HG03521 (cell line): ENCODE measurements around the gene CSRP1.

ENCODE experiments used
- ATAC-seq: cut with Tn5 transposase; IDR thresholded peaks from one replicate; pipeline ENCODE4 v1.9.1; 2021; ENCODE audit warnings: mild to moderate bottlenecking, moderate library complexity; ENCODE audit not compliant: unreplicated experiment

CSRP1 gene

DNA sequence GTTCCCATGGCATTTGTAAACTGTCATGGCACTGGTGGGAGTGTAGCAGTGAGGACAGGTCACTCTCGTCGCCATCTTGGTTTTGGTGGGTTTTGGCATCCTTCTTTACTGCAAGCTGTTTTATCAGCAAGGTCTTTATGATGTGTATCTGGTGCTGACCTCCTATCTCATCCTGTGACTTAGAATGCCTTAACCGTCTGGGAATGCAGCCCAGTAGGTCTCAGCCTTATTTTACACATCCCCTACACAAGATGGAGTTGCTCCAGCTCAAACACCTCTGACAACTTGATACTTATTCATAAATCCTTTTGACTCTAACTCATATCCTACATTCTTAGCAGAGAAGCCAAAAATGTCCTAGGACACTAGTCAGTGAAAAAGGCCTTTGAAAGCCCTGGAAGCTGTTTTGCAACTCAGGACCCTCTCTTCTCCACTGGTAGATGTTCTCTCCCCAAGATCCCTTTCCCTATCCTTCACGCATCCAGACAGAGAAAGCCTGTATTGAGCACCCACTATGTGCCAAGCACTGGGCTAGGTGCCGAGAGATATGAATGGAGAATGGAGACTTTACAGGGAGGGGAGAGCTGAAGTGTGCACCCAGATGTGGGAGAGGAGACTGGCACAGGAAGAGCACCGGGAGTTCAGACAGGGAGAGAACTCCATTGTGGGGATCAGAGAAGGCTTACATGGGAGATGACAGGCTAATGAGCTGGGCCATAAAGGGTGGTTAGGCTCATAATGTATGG, 6.7 kb upstream of the CSRP1 start:
- no peak for ATAC-seq

DNA sequence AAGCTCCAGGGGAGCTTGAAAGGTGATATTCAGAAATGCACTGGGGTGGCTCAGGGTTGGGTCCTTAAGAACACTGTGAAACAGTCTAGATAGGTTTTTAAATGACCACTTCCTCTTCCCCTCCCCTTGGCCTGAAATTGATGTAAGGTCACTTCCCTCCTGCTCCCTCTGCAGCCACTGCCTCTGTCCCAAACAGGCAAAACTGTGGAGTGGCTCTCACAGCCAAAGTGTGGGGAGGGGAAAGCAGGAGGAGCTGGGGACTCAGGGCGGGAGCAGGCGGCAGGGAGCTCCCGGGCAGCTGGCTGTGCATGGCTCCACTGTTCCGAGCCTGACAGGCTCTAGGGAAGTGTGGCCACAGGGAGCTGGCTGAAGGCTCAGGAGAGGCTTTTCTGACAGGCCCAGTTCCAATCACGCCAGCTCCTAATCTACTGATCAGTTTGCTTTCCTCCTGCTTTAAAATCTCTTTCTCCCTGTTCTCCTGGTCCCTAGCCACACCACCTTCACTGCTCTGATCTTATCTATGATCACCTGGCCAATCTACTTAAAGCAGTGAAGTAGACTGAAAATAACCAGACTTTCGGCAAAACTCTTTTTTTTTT, 5.1 kb upstream of the CSRP1 start:
- no peak for ATAC-seq

DNA sequence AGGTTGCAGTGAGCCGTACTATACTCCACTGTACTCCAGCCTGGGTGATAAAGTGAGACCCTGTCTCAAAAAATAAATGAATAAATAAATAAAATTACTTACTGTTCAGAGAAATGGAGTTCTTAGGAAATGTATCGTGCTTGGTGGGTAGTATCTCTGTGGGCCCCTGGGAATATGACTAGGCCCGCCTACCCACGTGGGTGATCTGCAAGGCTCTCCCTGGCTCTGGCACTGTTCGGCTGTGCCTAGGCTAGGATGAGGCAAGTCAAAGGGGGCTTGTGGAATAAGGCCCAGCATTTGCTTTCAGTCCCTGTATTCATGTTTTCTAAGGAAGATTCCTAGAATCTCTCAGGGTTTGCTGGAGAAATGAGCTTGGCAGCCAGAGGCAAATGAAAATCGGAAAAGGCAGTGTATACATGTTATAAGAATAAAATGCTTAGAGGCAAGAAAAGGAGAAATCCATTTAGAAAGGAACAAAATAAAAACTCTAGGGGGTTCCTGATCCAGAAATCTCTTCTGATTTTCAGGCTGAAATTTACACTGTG, 4.5 kb upstream of the CSRP1 start:
- ATAC-seq = no peak

DNA sequence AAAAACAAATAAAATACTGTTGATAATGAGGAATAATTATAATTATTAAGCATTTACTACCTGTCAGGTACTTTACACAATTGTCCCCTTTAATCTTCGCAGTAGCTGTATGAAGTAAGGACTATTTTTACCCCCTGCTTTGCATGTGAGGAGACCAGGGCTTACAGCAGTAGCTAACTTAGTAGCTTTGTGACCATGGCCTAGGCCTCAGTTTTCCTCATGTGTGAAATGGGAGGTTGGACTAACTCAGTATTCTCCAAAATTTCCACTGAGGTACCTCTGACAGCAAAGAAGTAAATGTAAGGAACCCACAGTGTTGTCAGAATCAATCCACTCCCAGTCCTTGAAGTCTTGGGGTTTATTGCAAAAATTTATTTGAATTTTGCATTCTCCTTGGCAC, 3.8 kb upstream of the CSRP1 start:
- no peak for ATAC-seq

DNA sequence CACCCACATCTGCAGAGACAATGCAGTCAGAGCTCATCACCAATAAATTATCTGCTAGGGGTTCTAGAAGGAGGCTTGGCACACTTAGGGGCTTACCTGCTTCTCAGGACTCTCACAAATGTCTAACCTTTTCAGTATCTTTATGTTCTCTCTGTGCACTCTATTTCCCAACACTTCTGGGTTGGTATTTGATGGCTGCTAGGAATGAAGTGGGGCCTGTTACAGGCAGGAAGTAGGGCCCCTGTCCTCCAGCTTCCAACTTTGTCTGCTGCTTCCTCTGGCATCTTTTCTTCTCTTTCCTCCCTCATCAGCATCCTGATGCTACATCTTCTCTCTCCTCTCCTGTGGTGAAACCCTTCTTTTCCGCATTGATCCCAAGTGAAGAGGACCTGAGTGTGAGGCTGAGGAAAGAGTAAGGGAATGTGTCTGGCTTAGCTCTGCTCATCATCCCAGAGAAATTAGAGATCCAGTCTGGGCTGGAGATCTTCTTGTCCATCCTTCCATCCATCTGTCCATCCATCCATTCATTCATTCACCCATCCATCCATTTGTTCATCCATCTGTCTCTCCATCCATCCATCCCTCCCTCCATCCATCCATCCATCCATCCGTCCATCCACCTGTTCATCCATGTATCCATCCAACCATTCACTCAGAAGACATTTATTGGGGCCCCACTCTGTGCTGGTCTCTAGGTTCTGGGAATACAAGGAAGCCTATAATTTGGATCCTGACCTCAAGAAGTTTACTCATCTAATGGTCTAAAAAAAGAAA, 2.9 kb upstream of the CSRP1 start:
- no peak for ATAC-seq

DNA sequence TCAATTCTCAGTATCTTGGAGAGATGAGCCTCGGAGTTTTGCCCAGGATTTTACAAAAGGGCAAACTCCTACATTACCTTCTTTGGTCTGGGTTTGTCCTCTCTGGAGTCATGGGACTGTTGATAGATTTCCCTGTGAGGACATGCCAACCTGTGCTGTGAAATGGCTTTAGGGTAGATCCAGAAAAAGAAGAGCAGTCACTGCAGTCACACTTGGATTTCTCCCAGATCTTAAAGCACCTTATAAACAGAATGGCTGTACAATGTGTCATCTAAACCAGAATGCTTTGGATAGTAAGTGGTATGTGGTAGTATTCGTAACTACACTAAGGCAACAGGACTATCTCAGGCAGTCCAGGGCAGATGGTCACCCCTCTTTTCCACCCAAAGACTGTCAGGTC, 1.9 kb upstream of the CSRP1 start:
- ATAC-seq = no peak

DNA sequence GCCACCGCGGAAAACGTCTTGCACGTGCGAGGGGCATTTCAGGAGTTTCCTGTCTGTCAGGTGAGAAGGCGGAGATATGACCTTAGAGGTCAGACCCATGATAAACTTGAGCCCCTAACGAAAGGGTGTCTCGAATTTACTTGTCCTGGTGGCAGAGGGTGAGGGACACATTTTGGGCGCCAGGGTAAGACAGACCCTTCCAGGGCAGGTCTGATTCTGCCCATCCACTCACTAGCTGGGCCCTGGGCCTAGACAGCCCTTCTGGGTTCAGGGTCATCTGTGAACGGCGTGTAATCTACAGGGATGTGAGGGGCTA, 395 bp upstream of the CSRP1 start:
- ATAC-seq = peak; percentile 4

DNA sequence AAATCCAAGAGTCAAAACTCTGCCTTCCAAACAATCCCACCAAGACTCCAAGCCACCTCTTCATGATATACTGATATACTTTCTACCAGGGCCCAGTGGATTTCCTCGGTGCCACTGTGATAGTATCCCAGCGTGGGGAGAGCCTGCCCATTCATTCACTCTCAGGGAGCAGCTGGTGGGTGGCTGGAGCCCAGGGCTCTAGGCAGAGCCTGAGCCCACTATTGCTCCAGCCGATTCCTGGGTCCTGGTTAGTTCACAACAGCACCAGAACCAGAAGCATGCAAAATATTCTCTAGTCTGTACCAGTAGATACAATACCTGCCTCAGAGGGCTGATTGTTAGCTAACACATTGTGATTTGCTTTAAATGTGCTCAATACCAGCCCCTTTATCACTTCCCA, 831 bp downstream of the CSRP1 start:
- ATAC-seq = no peak

DNA sequence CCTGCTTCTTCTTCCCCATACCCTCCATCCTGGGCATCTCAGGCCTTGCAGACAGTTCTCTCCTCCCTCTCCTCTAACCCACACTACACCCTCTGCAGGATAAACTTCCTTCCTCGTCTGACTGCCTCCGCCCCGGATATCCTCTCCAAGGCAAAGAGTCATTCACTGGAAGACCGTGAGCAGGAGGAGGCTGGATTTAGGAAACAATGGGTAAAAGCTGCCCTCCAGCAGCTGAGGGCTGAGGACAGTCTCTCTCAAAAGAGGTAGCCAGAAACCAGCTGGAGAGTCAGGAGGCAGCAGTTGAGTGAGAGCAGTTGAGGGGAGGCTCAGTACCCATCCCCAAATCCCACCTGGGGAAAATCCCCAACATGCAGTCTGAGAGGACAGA, 1.4 kb downstream of the CSRP1 start:
- ATAC-seq = no peak

DNA sequence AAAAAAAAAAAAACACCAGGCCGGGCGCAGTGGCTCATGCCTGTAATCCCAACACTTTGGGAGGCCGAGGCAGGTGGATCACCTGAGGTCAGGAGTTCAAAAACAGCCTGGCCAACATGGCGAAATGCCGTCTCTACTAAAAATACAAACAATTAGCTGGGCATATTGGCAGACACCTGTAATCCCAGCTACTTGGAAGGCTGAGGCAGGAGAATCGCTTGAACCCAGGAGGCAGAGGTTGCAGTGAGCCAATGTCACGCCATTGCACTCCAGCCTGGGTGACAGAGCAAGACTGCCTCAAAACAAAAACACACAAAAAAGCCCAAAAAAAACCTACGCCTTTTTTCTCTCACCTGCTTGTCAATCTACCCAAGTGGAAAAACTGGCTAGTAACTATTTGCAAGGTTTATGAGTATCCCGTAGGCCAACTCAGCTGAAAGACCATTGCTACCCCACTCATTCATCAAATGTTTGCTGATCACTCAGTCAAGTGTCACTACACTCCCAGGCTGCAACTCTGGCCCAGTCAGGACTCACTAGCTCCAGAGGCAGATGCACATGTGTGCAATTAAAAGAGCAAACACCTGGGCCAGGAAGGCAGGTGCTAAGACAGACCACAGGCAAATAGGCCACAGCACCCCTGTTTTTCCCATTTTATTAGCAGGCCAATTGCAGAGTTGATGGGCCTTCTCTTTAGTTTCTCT, 2.0 kb downstream of the CSRP1 start:
- no peak for ATAC-seq

DNA sequence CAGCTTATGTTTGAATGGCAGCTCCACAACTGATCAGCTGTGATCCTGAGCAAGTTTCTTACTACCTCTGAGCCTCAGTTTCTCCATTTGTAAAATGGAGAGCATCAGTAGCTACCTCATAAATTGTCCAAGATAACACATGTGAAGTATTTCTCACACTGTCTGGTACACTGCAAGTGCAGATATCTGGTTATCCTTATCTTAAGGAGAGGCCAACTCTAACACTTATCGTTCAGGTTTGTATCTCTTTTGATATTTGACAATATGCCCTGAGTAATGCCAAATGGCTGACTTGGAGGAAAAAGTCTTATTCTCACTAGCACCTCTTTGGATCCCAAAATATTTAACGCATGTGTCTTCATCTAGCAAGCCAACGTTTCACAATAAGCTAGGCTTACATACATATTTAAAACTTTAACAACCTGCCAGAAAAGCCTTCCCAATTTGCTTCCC, 2.7 kb downstream of the CSRP1 start:
- no peak for ATAC-seq

DNA sequence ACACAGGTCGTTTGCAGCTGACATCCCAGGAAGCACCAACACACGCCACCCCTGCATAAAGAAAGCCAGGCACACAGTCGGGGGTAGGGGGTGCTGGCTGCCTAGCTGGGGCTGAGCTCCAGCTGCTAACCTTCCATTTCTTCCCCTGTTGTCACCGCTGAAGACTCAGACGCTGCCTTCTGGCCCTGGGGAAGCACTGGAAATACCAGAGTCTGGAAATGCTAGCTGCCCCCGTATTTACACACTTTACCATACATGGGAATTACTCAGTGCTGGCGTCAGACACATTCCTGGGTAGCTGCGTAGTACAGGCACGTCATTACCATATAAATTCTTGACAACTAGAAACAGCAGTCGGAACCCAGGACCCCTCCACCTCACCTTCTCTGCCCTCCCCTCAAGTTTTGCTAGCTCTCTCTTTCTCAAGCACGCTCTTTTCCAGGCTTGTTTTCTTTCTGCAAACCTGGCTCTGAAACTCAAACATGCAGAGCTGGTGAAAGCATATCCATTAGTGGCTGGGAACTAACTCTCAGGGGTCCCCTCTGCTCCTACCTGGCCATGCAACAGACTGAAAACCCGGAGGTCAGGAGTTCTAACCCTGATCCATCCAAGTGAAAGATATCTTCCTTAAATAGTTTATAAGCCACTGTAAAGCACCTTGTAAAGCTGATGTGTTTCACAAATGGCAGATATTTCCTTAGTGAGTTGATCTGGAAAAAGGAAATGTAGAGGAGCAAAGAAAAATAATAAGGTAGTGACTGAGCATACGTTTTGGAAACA, 3.3 kb downstream of the CSRP1 start:
- no peak for ATAC-seq

DNA sequence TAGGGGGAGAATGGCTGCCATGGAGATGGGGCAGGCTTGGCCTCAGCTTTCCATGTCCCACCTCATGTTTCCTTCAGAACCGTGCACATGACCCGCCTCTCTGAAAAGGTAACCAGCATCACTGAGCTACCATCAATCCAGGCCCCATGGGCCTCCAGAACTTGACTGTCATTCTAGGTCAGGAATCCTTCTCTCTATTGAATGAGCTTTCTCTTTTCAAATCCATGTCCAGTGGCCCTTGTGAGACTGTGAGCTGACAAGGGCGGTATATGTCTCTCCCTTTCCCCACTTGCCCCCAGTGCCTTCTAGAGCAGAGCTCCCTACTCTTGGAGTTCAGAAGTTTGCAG, 4.4 kb downstream of the CSRP1 start:
- ATAC-seq = no peak

DNA sequence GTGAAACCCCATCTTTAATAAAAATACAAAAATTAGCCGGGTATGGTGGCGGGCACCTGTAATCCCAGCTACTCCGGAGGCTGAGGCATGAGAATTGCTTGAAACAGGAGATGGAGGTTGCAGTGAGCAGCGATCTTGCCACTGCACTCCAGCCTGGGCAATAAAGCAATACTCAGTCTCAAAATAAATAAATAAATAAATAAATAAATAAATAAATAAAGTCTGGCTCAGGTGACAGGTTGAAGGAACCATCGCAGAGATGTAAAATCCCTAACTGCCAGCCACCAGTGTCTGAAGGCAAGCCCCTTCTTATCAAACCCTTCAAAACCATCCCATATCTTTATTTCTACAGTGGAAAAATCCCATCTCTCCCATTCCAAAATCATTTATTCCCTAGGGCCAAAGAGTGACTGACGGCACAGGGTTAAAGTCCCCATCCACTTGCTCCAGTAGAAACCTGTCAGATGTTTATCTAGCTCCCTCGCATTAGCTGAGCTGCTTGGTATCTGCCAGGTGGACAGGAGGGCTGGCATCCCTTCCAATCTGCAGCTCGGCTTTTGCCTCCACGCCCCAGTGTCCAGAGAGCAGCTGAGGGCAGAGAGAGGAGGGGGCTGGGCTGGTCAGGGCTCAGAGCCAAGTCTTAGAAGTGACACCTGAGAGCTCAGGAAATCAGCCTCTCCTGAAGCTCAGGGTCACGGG, 5.0 kb downstream of the CSRP1 start:
- ATAC-seq = no peak

DNA sequence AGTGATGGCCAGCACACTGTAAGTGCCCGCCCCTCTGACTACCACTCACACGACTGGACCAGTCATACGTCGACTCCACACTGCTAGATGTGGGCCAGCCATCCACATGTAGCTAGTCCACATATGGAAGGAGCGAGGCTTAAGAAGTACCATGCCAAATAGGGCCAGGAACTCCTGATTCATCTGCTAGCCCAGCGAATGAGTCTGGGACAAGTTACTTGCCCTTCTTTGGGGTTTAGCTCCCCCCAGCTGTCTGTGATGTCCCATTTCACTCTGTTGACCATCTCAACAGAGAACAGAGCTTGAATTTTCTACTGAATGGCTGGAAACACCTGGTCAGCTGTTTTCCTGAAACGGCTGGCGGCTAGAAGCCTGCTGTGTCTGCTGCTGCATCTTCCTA, 5.8 kb downstream of the CSRP1 start:
- no peak for ATAC-seq

DNA sequence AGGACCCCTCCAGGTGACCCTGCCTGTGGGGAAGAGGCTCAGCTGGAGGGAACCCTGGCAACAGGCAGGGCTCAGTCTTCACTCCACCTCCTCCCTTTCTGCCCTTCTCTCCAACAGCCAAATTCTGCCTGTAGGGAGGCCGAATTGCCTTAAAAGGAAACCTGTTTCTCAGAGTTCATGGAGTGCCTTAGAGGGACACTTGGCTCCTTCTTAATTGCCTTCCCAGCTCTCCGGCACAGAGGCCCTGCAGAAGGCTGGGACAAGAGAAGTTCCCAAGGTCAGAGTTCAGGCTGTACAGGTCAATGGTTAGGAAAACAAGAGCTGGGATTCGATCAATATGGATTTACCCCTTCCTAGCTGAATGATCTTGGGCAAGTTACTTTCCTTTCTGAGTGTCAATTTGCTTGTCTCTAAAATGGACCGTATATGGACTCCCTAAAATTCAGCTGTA, 6.2 kb downstream of the CSRP1 start:
- ATAC-seq = no peak

DNA sequence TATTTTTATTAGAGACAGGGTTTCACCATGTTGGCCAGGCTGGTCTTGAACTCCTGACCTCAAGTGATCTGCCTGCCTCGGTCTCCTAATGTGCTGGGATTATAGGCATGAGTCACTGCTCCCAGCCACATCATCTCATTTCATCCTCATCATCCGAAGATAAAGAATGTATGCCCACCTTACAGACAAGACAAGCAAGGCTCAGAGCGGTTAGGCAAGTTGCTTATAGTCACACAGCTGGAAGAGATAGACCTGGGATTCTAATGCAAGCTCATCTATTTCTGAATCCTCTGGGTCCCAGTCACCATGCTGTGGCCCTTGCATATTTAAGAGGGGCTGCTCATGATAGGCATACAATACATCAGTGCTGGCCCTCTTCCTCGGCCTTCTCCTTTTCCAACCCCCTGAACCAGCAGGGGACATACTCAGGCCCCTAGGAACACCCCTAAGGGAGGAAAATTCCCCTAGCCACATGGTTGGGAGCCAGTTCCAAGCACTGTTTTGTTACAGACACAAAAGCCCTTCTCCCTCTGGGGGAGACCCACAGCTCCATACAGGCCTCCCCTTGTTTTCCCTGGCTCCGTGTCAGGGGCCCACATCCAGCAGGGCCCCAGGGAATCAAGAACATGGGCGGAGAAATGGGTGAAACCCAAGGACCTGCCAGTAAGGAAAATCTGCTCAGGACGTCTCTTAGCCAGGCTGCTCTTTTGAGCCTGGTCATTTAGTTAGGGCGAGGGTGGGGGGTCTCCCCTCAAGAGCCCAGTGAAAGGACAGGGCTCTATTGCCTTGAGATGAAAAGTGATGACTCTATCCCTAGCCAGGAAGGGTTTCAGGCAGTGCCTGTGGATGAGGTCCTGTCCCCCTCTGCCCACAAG, 6.9 kb downstream of the CSRP1 start:
- no peak for ATAC-seq

DNA sequence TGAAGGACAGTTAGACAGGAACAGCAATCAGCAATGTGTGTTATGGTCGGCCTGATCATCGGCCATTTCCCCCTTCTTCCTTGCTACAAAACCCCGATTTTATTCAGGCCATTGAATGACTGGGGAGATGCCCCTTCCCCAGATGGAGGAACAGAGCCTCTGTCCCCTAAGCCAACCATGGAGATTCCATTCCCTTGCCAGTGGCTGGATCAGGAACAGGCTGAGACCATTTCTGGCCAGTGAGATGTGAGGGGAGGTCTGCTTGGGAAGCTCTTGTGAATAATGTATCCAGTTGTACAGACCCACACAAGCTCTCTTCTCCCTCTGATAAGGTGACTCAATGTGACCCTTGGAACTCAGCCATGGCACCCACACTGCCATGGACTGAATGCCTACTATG, 7.7 kb downstream of the CSRP1 start:
- ATAC-seq = no peak

DNA sequence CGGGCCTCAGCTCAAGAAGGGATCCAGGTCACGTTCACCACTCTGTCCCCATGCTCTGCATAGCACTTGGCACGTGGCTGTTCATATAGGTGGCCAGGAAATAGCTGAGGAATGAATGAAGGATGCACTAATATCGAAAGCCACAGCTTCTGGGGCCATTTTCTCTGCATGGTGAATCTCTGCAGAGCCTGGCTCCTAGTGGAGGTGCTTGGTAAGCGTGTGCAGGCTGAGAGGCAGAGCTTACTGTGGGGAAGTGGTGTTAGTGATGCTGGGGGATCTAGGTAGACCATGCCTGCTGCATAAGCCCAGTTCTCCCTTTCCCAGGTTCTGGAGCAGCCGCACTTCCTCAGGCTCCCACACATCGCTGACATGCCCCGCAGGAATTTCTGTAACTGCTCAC, 8.3 kb downstream of the CSRP1 start:
- ATAC-seq = no peak
